HepG2 (cell line): ENCODE data around the gene C17orf75. TPM values are rescaled to one million over a fixed set of nuclear protein-coding genes. Genes with fewer than 3 reads are reported as not detected.

Source experiments
- ASH2L ChIP-seq: fragments of 300-600, 200-600 bp; sonication (generic); IDR thresholded peaks from 2 replicates; pipeline ENCODE4 v1.7.0; 2017; ENCODE audit warnings: low read depth, mild to moderate bottlenecking, moderate library complexity, mixed read lengths, low read length; ENCODE audit not compliant: insufficient read length
- CBFB ChIP-seq: sonication (generic); formaldehyde crosslinking; IDR thresholded peaks from 2 replicates; pipeline ENCODE4 v1.4.0; 2020; ENCODE audit warnings: missing genetic modification reagents
- CBX1 ChIP-seq: IDR thresholded peaks from one replicate; pipeline ENCODE4 v1.6.1; 2016; ENCODE audit warnings: antibody characterized with exemption, low read depth
- CC2D1A ChIP-seq: sonication (generic); formaldehyde crosslinking; IDR thresholded peaks from 2 replicates; pipeline ENCODE4 v1.8.1; 2023; ENCODE audit warnings: mild to moderate bottlenecking, missing genetic modification reagents
- FOSL2 ChIP-seq: sonication (generic); formaldehyde crosslinking; IDR thresholded peaks from 2 replicates; pipeline ENCODE4 v1.4.0; 2020; ENCODE audit warnings: missing genetic modification reagents
- FOXO1 ChIP-seq: sonication (generic); formaldehyde crosslinking; IDR thresholded peaks from 2 replicates; pipeline ENCODE4 v1.4.0; 2020; ENCODE audit warnings: missing genetic modification reagents
- FOXP1 ChIP-seq, 2 experiments: fragments of 450-650 bp in 1 of 2; IDR thresholded peaks; 2 replicates each; pipeline ENCODE4 v1.6.1; 2017 to 2018; ENCODE audit warnings: antibody characterized with exemption in 1 of 2
- GPN1 ChIP-seq: sonication (generic); formaldehyde crosslinking; IDR thresholded peaks from 2 replicates; pipeline ENCODE4 v1.5.1; 2020; ENCODE audit warnings: missing genetic modification reagents, borderline replicate concordance
- KDM4B ChIP-seq: sonication (generic); formaldehyde crosslinking; IDR thresholded peaks from 2 replicates; pipeline ENCODE4 v1.4.0; 2020; ENCODE audit warnings: missing genetic modification reagents
- MBD4 ChIP-seq: IDR thresholded peaks from 2 replicates; pipeline ENCODE4 v1.6.1; 2012; ENCODE audit warnings: low read length, inconsistent platforms, borderline replicate concordance
- SP4 ChIP-seq: sonication (generic); formaldehyde crosslinking; IDR thresholded peaks from 2 replicates; pipeline ENCODE4 v1.8.1; 2023; ENCODE audit warnings: mild to moderate bottlenecking, missing genetic modification reagents
- ZBTB40 ChIP-seq, 2 experiments: fragments of 450-650 bp in 1 of 2; sonication (generic) in 1 of 2; formaldehyde crosslinking in 1 of 2; IDR thresholded peaks; 2 replicates each; pipeline versions ENCODE4 v1.6.1 to v1.8.0; 2016 to 2022; ENCODE audit warnings: antibody characterized with exemption in 1 of 2, mild to moderate bottlenecking in 1 of 2, missing genetic modification reagents in 1 of 2
- ZBTB42 ChIP-seq: sonication (generic); formaldehyde crosslinking; IDR thresholded peaks from 2 replicates; pipeline ENCODE4 v1.5.0; 2020; ENCODE audit warnings: mild to moderate bottlenecking, missing genetic modification reagents
- ZNF101 ChIP-seq: sonication (generic); formaldehyde crosslinking; IDR thresholded peaks from 2 replicates; pipeline ENCODE4 v1.4.0; 2020; ENCODE audit warnings: mild to moderate bottlenecking, low read depth, missing genetic modification reagents, borderline replicate concordance
- ZNF264 ChIP-seq: sonication (generic); formaldehyde crosslinking; IDR thresholded peaks from 2 replicates; pipeline ENCODE4 v1.4.0; 2020; ENCODE audit warnings: missing genetic modification reagents
- ZNF335 ChIP-seq: sonication (generic); formaldehyde crosslinking; IDR thresholded peaks from 2 replicates; pipeline ENCODE4 v1.4.0; 2020; ENCODE audit warnings: missing genetic modification reagents
- ZNF543 ChIP-seq: sonication (generic); formaldehyde crosslinking; IDR thresholded peaks from 2 replicates; pipeline ENCODE4 v1.4.0; 2020; ENCODE audit warnings: mild to moderate bottlenecking, missing genetic modification reagents
- ZNF639 ChIP-seq: conservative IDR thresholded peaks from 2 replicates; pipeline ENCODE4 v1.6.1; 2018; ENCODE audit warnings: missing genetic modification reagents
- ZNF841 ChIP-seq: sonication (generic); formaldehyde crosslinking; IDR thresholded peaks from 2 replicates; pipeline ENCODE4 v1.8.1; 2023; ENCODE audit warnings: missing genetic modification reagents, borderline replicate concordance
- ZSCAN21 ChIP-seq: sonication (generic); formaldehyde crosslinking; IDR thresholded peaks from 2 replicates; pipeline ENCODE4 v1.8.0; 2022; ENCODE audit warnings: mild to moderate bottlenecking, missing genetic modification reagents, moderate library complexity, borderline replicate concordance
- polyA plus RNA-seq, 8 experiments: library from polyadenylated mRNA; depleted of rRNA in 3 of 8; stranded (reverse) in 7 of 8; unstranded in 1 of 8; fragments of >200 nt; fragmentation: Illumina TruSeq in 4 of 8; extraction: Trizol in 4 of 8; gene quantifications; 2 replicates each; pipeline versions ENCODE4 v1.2.1 to v1.2.3, GENCODE V29; 2011 to 2016; ENCODE audit warnings: low read depth in 4 of 8, missing spikeins in 1 of 8, mixed read lengths in 1 of 8; ENCODE audit not compliant: insufficient read depth in 1 of 8
- total RNA-seq, 5 experiments: library from RNA; depleted of rRNA; stranded (reverse); fragments of >200 nt; fragmentation: Illumina TruSeq; extraction: Trizol; gene quantifications; 2 replicates each; pipeline ENCODE4 v1.2.3, GENCODE V29; 2016; ENCODE audit warnings: low read depth in 1 of 5

The C17orf75 gene
- total and polyA plus RNA-seq, 2 of the 13 experiments (the other 11 are each of a cell fraction or from before 2014, with no cell fraction given): 16.2 to 33.0 TPM

GRCh38 chr17:32341857-32342602 lies at the start of gene C17orf75 (continued):
- TF ChIP-seq ZNF639: peak; percentile 86
- TF ChIP-seq ZNF101 (CRISPR knock-in tag): no peak
- TF ChIP-seq ZNF841 (CRISPR knock-in tag): no peak
- TF ChIP-seq FOXP1 (IDR thresholded peaks at IDR 0.05): no peak
- peak; percentile 49; the same call in 1 of the 2 replicates for TF ChIP-seq FOXP1 (CRISPR knock-in tag; IDR thresholded peaks at IDR 0.05)
- no peak for TF ChIP-seq CC2D1A (CRISPR knock-in tag)
- no peak for TF ChIP-seq MBD4
- peak; percentile 69 for TF ChIP-seq FOSL2 (CRISPR knock-in tag)
- peak; percentile 68; the same call in 1 of the 2 replicates for TF ChIP-seq SP4 (CRISPR knock-in tag)
- peak; percentile 96 for TF ChIP-seq ASH2L
- peak; percentile 69; the same call in 1 of the 2 replicates for TF ChIP-seq ZNF335 (CRISPR knock-in tag)
- TF ChIP-seq CBFB (CRISPR knock-in tag): peak; percentile 94
- peak; percentile 98 for TF ChIP-seq KDM4B
- no peak for TF ChIP-seq ZBTB42 (CRISPR knock-in tag)
- no peak for TF ChIP-seq CBX1
- TF ChIP-seq ZBTB40 (IDR thresholded peaks at IDR 0.05): 0 out of 2 replicates have a peak, but pooled peaks have one; percentile 48
- TF ChIP-seq ZBTB40 (CRISPR knock-in tag; IDR thresholded peaks at IDR 0.05): peak; percentile 96
- TF ChIP-seq ZSCAN21 (CRISPR knock-in tag): peak; percentile 93; the same call in 1 of the 2 replicates
- TF ChIP-seq ZNF543 (CRISPR knock-in tag): no peak
- TF ChIP-seq ZNF264 (CRISPR knock-in tag): 0 out of 2 replicates have a peak, but pooled peaks have one; percentile 30
- peak; percentile 79 for TF ChIP-seq FOXO1 (CRISPR knock-in tag)
- no peak for TF ChIP-seq GPN1 (CRISPR knock-in tag)
